ENCODE measurements around the gene SDR42E2.

SDR42E2 gene

GRCh38 chr16:22191532-22192260, 29.4 kb downstream of the SDR42E2 start:
- peak overlapping the region; percentile 56 to 78; a peak in 3 of 4 replicates for H3K4me3 ChIP-seq (ENCODE audit: low read depth in 1 of 2, low read length in 2 of 2)
- H3K27me3 ChIP-seq (ENCODE audit: insufficient read depth, low read length, poor library complexity): no peaks in the 10 kb centered on the region
- H3K9ac ChIP-seq (ENCODE audit: low read depth, low read length): peak overlapping the region; percentile 56
- H3K4me2 ChIP-seq (ENCODE audit: insufficient read depth, low read length): peak overlapping the region; percentile 97
- H3K79me2 ChIP-seq (ENCODE audit: insufficient read depth, low read length): no peaks in the 10 kb centered on the region
- peaks cover 63% of the 10 kb centered on the region for H3K4me1 ChIP-seq (ENCODE audit: insufficient read depth, low read length)
- TF ChIP-seq EZH2 (IDR thresholded peaks at IDR 0.05; ENCODE audit: borderline replicate concordance, low read depth, low read length, severe bottlenecking): no peak
- TF ChIP-seq, protein P1, sequence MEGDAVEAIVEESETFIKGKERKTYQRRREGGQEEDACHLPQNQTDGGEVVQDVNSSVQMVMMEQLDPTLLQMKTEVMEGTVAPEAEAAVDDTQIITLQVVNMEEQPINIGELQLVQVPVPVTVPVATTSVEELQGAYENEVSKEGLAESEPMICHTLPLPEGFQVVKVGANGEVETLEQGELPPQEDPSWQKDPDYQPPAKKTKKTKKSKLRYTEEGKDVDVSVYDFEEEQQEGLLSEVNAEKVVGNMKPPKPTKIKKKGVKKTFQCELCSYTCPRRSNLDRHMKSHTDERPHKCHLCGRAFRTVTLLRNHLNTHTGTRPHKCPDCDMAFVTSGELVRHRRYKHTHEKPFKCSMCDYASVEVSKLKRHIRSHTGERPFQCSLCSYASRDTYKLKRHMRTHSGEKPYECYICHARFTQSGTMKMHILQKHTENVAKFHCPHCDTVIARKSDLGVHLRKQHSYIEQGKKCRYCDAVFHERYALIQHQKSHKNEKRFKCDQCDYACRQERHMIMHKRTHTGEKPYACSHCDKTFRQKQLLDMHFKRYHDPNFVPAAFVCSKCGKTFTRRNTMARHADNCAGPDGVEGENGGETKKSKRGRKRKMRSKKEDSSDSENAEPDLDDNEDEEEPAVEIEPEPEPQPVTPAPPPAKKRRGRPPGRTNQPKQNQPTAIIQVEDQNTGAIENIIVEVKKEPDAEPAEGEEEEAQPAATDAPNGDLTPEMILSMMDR (IDR thresholded peaks at IDR 0.05; ENCODE audit: borderline replicate concordance, extremely low read depth, low read length, poor library complexity, severe bottlenecking): no peak
- H4K20me1 ChIP-seq (ENCODE audit: insufficient read depth, low read length): no peaks in the 10 kb centered on the region
- peak overlapping the region; percentile 55; the same call in 1 of the 2 replicates for H3K27ac ChIP-seq (ENCODE audit: low read length)
- no peak for DNase-seq
- no peaks in the 10 kb centered on the region for H3K36me3 ChIP-seq (ENCODE audit: insufficient read depth, low read length)
- H3K9me3 ChIP-seq (ENCODE audit: insufficient read depth, low read length, severe bottlenecking): no peaks in the 10 kb centered on the region
- no peak for ATAC-seq (ENCODE audit: insufficient read depth, low read depth)
- peak overlapping the region; percentile 82 for H2AFZ ChIP-seq (ENCODE audit: low read depth, low read length)

DNA sequence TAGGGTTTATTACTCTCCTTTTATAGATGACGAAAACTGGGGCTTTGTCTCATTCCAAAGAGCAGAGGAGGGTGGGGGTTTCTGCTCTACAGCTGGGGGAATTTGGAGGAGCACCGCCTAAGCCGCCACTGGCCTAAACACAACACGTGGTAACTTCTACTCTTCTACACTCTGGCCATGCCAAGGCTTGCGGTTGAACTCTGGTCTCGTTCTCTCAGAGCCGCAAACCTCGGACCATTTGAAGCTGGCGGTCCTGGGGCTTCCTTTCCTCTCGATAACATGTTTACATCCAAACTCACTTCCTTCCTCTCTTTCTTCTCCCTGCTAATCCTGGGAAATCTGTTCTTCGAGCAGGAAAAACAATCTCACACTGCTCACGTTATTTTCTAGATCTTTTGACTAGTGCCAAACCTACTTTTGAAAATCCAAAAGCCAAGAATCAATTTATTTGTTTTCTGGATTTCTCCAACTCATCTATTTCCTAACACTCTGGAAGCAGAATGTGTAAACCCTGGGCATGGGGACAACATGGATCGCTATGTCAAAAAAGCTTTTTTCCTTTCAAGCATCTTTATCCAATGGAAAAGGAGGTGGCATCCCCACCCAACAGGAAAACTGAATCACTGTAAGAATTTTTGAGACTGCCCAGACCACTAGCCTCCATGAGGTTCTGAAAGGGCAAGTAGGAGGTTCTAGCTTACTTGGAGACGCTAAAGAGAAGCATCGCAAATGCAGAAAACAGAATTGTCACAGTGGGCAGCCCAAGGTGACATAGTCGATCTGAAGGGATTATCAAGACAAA, 30.2 kb downstream of the SDR42E2 start:
- peak overlapping the region; percentile 44; the same call in 1 of the 2 replicates for H2AFZ ChIP-seq (ENCODE audit: low read depth, low read length)
- ATAC-seq (ENCODE audit: insufficient read depth, low read depth): peak; percentile 15
- H3K9ac ChIP-seq (ENCODE audit: low read depth, low read length): peak overlapping the region; percentile 56
- no peaks in the 10 kb centered on the region for H4K20me1 ChIP-seq (ENCODE audit: insufficient read depth, low read length)
- DNase-seq: peak; percentile 79
- peak overlapping the region in 1 of 2 experiments; percentile 78; a peak in 2 of 4 replicates for H3K4me3 ChIP-seq (ENCODE audit: low read depth in 1 of 2, low read length in 2 of 2)
- H3K9me3 ChIP-seq (ENCODE audit: insufficient read depth, low read length, severe bottlenecking): no peaks in the 10 kb centered on the region
- H3K79me2 ChIP-seq (ENCODE audit: insufficient read depth, low read length): no peaks in the 10 kb centered on the region
- H3K27me3 ChIP-seq (ENCODE audit: insufficient read depth, low read length, poor library complexity): no peaks in the 10 kb centered on the region
- H3K36me3 ChIP-seq (ENCODE audit: insufficient read depth, low read length): no peaks in the 10 kb centered on the region
- TF ChIP-seq EZH2 (IDR thresholded peaks at IDR 0.05; ENCODE audit: borderline replicate concordance, low read depth, low read length, severe bottlenecking): no peak
- TF ChIP-seq, protein P1 (IDR thresholded peaks at IDR 0.05; ENCODE audit: borderline replicate concordance, extremely low read depth, low read length, poor library complexity, severe bottlenecking): no peak
- H3K4me1 ChIP-seq (ENCODE audit: insufficient read depth, low read length): peaks cover 65% of the 10 kb centered on the region
- H3K27ac ChIP-seq (ENCODE audit: low read length): no peak overlapping the region; the same call in 1 of the 2 replicates
- peak overlapping the region; percentile 97 for H3K4me2 ChIP-seq (ENCODE audit: insufficient read depth, low read length)

DNA sequence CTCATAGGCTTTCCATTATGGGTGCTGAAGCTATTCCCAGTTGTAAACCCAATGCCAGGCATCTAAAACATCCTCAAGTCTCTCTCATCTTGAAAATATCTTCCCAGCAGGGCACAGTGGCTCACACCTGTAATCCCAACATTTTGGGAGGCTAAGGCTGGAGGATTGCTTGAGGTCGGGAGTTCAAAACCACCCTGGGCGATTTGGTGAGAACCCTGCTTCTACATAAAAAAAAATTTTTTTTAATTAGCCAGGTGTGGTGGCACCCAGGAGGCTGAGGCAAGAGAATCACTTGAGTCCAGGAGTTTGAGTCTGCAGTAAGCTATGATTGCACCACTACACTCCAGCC, 30.7 kb downstream of the SDR42E2 start:
- TF ChIP-seq, protein P1 (IDR thresholded peaks at IDR 0.05; ENCODE audit: borderline replicate concordance, extremely low read depth, low read length, poor library complexity, severe bottlenecking): no peak
- TF ChIP-seq EZH2 (IDR thresholded peaks at IDR 0.05; ENCODE audit: borderline replicate concordance, low read depth, low read length, severe bottlenecking): no peak
- no peaks in the 10 kb centered on the region for H3K9me3 ChIP-seq (ENCODE audit: insufficient read depth, low read length, severe bottlenecking)
- H2AFZ ChIP-seq (ENCODE audit: low read depth, low read length): no peak overlapping the region
- ATAC-seq (ENCODE audit: insufficient read depth, low read depth) (no peak), DNase-seq (no peak)
- H3K4me3 ChIP-seq (ENCODE audit: low read depth in 1 of 2, low read length in 2 of 2): no peak overlapping the region
- H3K9ac ChIP-seq (ENCODE audit: low read depth, low read length): no peak overlapping the region
- H3K4me2 ChIP-seq (ENCODE audit: insufficient read depth, low read length): peak overlapping the region; percentile 97; the same call in 1 of the 2 replicates
- H3K4me1 ChIP-seq (ENCODE audit: insufficient read depth, low read length): peaks cover 65% of the 10 kb centered on the region
- H3K36me3 ChIP-seq (ENCODE audit: insufficient read depth, low read length): no peaks in the 10 kb centered on the region
- H4K20me1 ChIP-seq (ENCODE audit: insufficient read depth, low read length): no peaks in the 10 kb centered on the region
- H3K27me3 ChIP-seq (ENCODE audit: insufficient read depth, low read length, poor library complexity): no peaks in the 10 kb centered on the region
- no peaks in the 10 kb centered on the region for H3K79me2 ChIP-seq (ENCODE audit: insufficient read depth, low read length)
- H3K27ac ChIP-seq (ENCODE audit: low read length): no peak overlapping the region
